ENCODE measurements around the gene ZNF385A. TPM values are rescaled to one million over a fixed set of nuclear protein-coding genes. Genes with fewer than 3 reads are reported as not detected.

ZNF385A gene
- total and polyA plus RNA-seq, 9 of the 15 experiments (the other 6 are each of a cell fraction or from before 2014, with no cell fraction given), result 1.0 to 111 (median 7.7) TPM

GRCh38 chr12:54431911-54432814 is 47.6 kb upstream of the ZNF385A start (continued):
- TF ChIP-seq, protein P1, sequence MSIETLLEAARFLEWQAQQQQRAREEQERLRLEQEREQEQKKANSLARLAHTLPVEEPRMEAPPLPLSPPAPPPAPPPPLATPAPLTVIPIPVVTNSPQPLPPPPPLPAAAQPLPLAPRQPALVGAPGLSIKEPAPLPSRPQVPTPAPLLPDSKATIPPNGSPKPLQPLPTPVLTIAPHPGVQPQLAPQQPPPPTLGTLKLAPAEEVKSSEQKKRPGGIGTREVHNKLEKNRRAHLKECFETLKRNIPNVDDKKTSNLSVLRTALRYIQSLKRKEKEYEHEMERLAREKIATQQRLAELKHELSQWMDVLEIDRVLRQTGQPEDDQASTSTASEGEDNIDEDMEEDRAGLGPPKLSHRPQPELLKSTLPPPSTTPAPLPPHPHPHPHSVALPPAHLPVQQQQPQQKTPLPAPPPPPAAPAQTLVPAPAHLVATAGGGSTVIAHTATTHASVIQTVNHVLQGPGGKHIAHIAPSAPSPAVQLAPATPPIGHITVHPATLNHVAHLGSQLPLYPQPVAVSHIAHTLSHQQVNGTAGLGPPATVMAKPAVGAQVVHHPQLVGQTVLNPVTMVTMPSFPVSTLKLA (conservative IDR thresholded peaks at IDR 0.05), result peak; percentile 86 to 93
- TF ChIP-seq SAP30 (IDR thresholded peaks at IDR 0.05; ENCODE audit: borderline replicate concordance, insufficient read depth, low read depth, low read length, poor library complexity, severe bottlenecking) (peak; percentile 48), KLF16 (IDR thresholded peaks at IDR 0.05) (peak; percentile 78; the same call in 1 of the 2 replicates), PHB (CRISPR knock-in tag; IDR thresholded peaks at IDR 0.05) (no peak), ZFPM2 (CRISPR knock-in tag; IDR thresholded peaks at IDR 0.05) (no peak), ARNT (IDR thresholded peaks at IDR 0.05) (peak; percentile 75 to 85; a peak in 3 of 4 replicates), GABPB1 (CRISPR knock-in tag; IDR thresholded peaks at IDR 0.05) (no peak), TCFL5 (CRISPR knock-in tag; conservative IDR thresholded peaks at IDR 0.05) (no peak), ZNF384 (IDR thresholded peaks at IDR 0.05; ENCODE audit: low read depth, low read length) (no peak), KLF1 (tag; IDR thresholded peaks at IDR 0.05) (peak; percentile 83), KLF13 (tag; IDR thresholded peaks at IDR 0.05; ENCODE audit: borderline replicate concordance, low read depth) (peak; percentile 84), ZNF174 (CRISPR knock-in tag; IDR thresholded peaks at IDR 0.05) (no peak), NR1H2 (CRISPR knock-in tag; IDR thresholded peaks at IDR 0.05) (peak; percentile 60; the same call in 1 of the 2 replicates), HDAC1 (IDR thresholded peaks at IDR 0.05) (peak in 1 of 2 experiments; percentile 94; a peak in 2 of 4 replicates), ZNF644 (tag; IDR thresholded peaks at IDR 0.05; ENCODE audit: low read depth) (no peak), ZC3H4 (CRISPR knock-in tag; IDR thresholded peaks at IDR 0.05; ENCODE audit: borderline replicate concordance) (no peak), HDAC3 (IDR thresholded peaks at IDR 0.05; ENCODE audit: borderline replicate concordance, partially characterized antibody) (peak; percentile 53), MXD1 (CRISPR knock-in tag; IDR thresholded peaks at IDR 0.05; ENCODE audit: borderline replicate concordance, poor library complexity, severe bottlenecking) (no peak)
- TF ChIP-seq, protein P2, sequence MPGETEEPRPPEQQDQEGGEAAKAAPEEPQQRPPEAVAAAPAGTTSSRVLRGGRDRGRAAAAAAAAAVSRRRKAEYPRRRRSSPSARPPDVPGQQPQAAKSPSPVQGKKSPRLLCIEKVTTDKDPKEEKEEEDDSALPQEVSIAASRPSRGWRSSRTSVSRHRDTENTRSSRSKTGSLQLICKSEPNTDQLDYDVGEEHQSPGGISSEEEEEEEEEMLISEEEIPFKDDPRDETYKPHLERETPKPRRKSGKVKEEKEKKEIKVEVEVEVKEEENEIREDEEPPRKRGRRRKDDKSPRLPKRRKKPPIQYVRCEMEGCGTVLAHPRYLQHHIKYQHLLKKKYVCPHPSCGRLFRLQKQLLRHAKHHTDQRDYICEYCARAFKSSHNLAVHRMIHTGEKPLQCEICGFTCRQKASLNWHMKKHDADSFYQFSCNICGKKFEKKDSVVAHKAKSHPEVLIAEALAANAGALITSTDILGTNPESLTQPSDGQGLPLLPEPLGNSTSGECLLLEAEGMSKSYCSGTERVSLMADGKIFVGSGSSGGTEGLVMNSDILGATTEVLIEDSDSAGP (CRISPR knock-in tag; IDR thresholded peaks at IDR 0.05), result no peak
- TF ChIP-seq, protein P3, sequence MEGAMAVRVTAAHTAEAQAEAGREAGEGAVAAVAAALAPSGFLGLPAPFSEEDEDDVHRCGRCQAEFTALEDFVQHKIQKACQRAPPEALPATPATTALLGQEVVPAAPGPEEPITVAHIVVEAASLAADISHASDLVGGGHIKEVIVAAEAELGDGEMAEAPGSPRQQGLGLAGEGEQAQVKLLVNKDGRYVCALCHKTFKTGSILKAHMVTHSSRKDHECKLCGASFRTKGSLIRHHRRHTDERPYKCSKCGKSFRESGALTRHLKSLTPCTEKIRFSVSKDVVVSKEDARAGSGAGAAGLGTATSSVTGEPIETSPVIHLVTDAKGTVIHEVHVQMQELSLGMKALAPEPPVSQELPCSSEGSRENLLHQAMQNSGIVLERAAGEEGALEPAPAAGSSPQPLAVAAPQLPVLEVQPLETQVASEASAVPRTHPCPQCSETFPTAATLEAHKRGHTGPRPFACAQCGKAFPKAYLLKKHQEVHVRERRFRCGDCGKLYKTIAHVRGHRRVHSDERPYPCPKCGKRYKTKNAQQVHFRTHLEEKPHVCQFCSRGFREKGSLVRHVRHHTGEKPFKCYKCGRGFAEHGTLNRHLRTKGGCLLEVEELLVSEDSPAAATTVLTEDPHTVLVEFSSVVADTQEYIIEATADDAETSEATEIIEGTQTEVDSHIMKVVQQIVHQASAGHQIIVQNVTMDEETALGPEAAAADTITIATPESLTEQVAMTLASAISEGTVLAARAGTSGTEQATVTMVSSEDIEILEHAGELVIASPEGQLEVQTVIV (CRISPR knock-in tag; IDR thresholded peaks at IDR 0.05; ENCODE audit: borderline replicate concordance), result no peak
- TF ChIP-seq, protein P4, sequence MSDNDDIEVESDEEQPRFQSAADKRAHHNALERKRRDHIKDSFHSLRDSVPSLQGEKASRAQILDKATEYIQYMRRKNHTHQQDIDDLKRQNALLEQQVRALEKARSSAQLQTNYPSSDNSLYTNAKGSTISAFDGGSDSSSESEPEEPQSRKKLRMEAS (CRISPR knock-in tag; IDR thresholded peaks at IDR 0.05), result 0 out of 2 replicates have a peak, but pooled peaks have one; percentile 24
